ENCODE results near the gene IFI44L.

The IFI44L gene

DNA sequence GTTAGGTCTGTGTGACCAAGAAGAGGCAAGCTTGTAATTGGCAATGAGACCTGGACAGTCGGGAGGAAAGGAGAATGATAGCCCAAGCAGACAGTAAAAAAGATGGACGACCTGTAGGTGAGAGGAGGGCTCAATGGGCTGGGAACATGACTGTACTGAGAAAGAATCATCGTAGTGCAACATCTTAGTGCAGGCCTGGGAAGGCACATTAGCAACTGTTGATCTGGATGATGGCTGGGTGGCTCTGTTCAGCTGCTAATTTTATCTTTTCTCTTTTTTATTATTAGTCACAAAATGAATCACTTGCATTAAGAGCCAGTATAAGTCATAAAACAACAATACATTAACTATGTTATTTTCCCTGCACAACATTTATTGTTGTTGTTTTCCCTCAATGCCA is 62.2 kb downstream of the IFI44L start:
- WGBS (ENCODE audit: insufficient coverage, insufficient read length): no CpG with 5 or more reads among the region's 3 CpGs
- DNase-seq (ENCODE audit: low read depth, low spot score): no peak
- Histone ChIP-seq H3K4me3 (ENCODE audit: low read length) (no peak overlapping the region), H3K27ac (ENCODE audit: low read length) (no peak overlapping the region), H3K36me3 (ENCODE audit: control insufficient read depth, insufficient read depth, low read length) (no peaks in the 10 kb centered on the region), H3K4me1 (ENCODE audit: control insufficient read depth, insufficient read depth, low read length) (no peaks in the 10 kb centered on the region; the same call in 1 of the 2 replicates), H3K9me3 (ENCODE audit: control insufficient read depth, insufficient read depth, low read length) (no peaks in the 10 kb centered on the region), H3K27me3 (ENCODE audit: control insufficient read depth, insufficient read depth, low read length) (no peaks in the 10 kb centered on the region)

GRCh38 chr1:78683079-78683478 is 62.8 kb downstream of the IFI44L start:
- Histone ChIP-seq H3K4me1 (ENCODE audit: control insufficient read depth, insufficient read depth, low read length) (no peaks in the 10 kb centered on the region; the same call in 1 of the 2 replicates), H3K9me3 (ENCODE audit: control insufficient read depth, insufficient read depth, low read length) (no peaks in the 10 kb centered on the region), H3K36me3 (ENCODE audit: control insufficient read depth, insufficient read depth, low read length) (no peaks in the 10 kb centered on the region), H3K27me3 (ENCODE audit: control insufficient read depth, insufficient read depth, low read length) (no peaks in the 10 kb centered on the region), H3K27ac (ENCODE audit: low read length) (no peak overlapping the region), H3K4me3 (ENCODE audit: low read length) (no peak overlapping the region)
- DNase-seq (ENCODE audit: low read depth, low spot score): no peak
- no CpG with 5 or more reads among the region's 2 CpGs for WGBS (ENCODE audit: insufficient coverage, insufficient read length)

GRCh38 chr1:78687315-78687714 is 67.1 kb downstream of the IFI44L start:
- no peak for DNase-seq (ENCODE audit: low read depth, low spot score)
- no peaks in the 10 kb centered on the region; the same call in 1 of the 2 replicates for H3K27me3 ChIP-seq (ENCODE audit: control insufficient read depth, insufficient read depth, low read length)
- no peaks in the 10 kb centered on the region for H3K9me3 ChIP-seq (ENCODE audit: control insufficient read depth, insufficient read depth, low read length)
- H3K4me3 ChIP-seq (ENCODE audit: low read length): no peak overlapping the region
- no CpG with 5 or more reads among the region's 1 CpG for WGBS (ENCODE audit: insufficient coverage, insufficient read length)
- H3K27ac ChIP-seq (ENCODE audit: low read length): no peak overlapping the region
- H3K36me3 ChIP-seq (ENCODE audit: control insufficient read depth, insufficient read depth, low read length): no peaks in the 10 kb centered on the region
- no peaks in the 10 kb centered on the region for H3K4me1 ChIP-seq (ENCODE audit: control insufficient read depth, insufficient read depth, low read length)

GRCh38 chr1:78687914-78688313 is 67.7 kb downstream of the IFI44L start:
- no peak overlapping the region for H3K4me3 ChIP-seq (ENCODE audit: low read length)
- H3K9me3 ChIP-seq (ENCODE audit: control insufficient read depth, insufficient read depth, low read length): no peaks in the 10 kb centered on the region
- no peak overlapping the region for H3K27ac ChIP-seq (ENCODE audit: low read length)
- WGBS (ENCODE audit: insufficient coverage, insufficient read length): no CpG with 5 or more reads among the region's 2 CpGs
- no peaks in the 10 kb centered on the region for H3K4me1 ChIP-seq (ENCODE audit: control insufficient read depth, insufficient read depth, low read length)
- no peaks in the 10 kb centered on the region; the same call in 1 of the 2 replicates for H3K27me3 ChIP-seq (ENCODE audit: control insufficient read depth, insufficient read depth, low read length)
- H3K36me3 ChIP-seq (ENCODE audit: control insufficient read depth, insufficient read depth, low read length): no peaks in the 10 kb centered on the region
- no peak for DNase-seq (ENCODE audit: low read depth, low spot score)

DNA sequence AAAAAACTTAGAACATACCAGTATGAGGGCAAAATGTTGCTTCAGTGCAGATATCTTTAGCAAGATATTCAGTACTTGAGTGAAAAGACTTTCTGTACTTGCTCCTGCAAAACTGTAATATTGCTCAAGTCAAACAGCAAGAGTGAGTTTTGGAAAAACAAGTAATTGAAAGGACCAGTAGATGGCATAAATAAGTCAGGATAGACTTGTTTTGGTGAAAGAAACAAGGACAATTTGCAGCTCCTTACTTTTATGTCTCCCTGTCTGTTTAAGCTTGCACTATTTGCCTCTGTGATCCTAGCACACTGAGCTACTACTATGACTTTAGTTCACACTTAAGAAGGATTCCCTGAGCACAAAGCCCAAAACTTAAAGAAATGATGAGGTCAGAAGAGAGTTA is 68.4 kb downstream of the IFI44L start:
- H3K4me3 ChIP-seq (ENCODE audit: low read length): no peak overlapping the region
- no peaks in the 10 kb centered on the region for H3K36me3 ChIP-seq (ENCODE audit: control insufficient read depth, insufficient read depth, low read length)
- no peaks in the 10 kb centered on the region for H3K9me3 ChIP-seq (ENCODE audit: control insufficient read depth, insufficient read depth, low read length)
- H3K27me3 ChIP-seq (ENCODE audit: control insufficient read depth, insufficient read depth, low read length): no peaks in the 10 kb centered on the region; the same call in 1 of the 2 replicates
- no peak overlapping the region for H3K27ac ChIP-seq (ENCODE audit: low read length)
- no peaks in the 10 kb centered on the region for H3K4me1 ChIP-seq (ENCODE audit: control insufficient read depth, insufficient read depth, low read length)
- DNase-seq (ENCODE audit: low read depth, low spot score): no peak

GRCh38 chr1:78690516-78690915 is 70.3 kb downstream of the IFI44L start:
- no peak overlapping the region for H3K27ac ChIP-seq (ENCODE audit: low read length)
- H3K9me3 ChIP-seq (ENCODE audit: control insufficient read depth, insufficient read depth, low read length): no peaks in the 10 kb centered on the region
- no peaks in the 10 kb centered on the region for H3K4me1 ChIP-seq (ENCODE audit: control insufficient read depth, insufficient read depth, low read length)
- H3K4me3 ChIP-seq (ENCODE audit: low read length): no peak overlapping the region
- WGBS (ENCODE audit: insufficient coverage, insufficient read length): no CpG with 5 or more reads among the region's 3 CpGs
- no peaks in the 10 kb centered on the region for H3K36me3 ChIP-seq (ENCODE audit: control insufficient read depth, insufficient read depth, low read length)
- no peaks in the 10 kb centered on the region; the same call in 1 of the 2 replicates for H3K27me3 ChIP-seq (ENCODE audit: control insufficient read depth, insufficient read depth, low read length)
- no peak for DNase-seq (ENCODE audit: low read depth, low spot score)

DNA sequence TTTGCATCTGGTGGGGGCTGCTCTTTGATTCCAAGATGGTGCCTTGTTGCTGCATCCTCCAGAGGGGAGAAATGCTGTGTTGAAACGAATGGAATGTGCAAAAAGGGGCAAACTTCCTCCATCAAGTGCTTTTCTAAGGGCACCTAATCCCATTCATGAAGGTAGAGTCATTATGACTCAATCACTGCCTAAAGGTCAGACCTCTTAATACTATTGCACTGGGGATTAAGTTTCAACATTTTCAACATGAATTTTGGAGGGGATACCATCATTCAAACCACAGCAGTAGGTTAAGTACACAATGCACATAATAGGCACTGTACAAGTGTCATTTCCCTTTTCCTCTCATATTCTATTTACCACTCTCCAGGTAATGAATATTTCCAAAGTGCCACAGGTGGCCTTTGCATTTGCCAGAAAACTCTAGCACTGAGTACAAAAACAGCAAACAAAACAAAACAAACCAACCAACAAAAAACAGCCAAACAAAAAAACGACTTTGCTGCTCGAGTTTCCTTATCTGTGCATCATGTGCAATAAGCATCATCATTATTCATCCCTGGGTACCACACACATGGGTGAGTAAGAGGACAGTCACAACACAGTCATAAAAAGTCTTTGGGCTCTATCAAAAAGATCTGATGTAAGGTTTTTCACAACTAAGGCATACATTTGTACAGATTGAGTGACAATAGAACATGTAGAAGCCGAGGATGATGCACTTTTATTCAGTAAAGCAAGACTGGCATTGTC is 71.9 kb downstream of the IFI44L start:
- no CpG with 5 or more reads among the region's 4 CpGs for WGBS (ENCODE audit: insufficient coverage, insufficient read length)
- Histone ChIP-seq H3K9me3 (ENCODE audit: control insufficient read depth, insufficient read depth, low read length) (no peaks in the 10 kb centered on the region), H3K27ac (ENCODE audit: low read length) (no peak overlapping the region), H3K36me3 (ENCODE audit: control insufficient read depth, insufficient read depth, low read length) (no peaks in the 10 kb centered on the region), H3K4me3 (ENCODE audit: low read length) (no peak overlapping the region), H3K27me3 (ENCODE audit: control insufficient read depth, insufficient read depth, low read length) (no peaks in the 10 kb centered on the region; the same call in 1 of the 2 replicates), H3K4me1 (ENCODE audit: control insufficient read depth, insufficient read depth, low read length) (no peaks in the 10 kb centered on the region)
- no peak for DNase-seq (ENCODE audit: low read depth, low spot score)

Measured in iPS DF 6.9 (cell line).